ENCODE measurements around the gene SEPHS2.

The SEPHS2 gene

GRCh38 chr16:30430428-30430970, 15.2 kb downstream of the SEPHS2 start:
- peak; percentile 34; the same call in 1 of the 2 replicates for TF ChIP-seq CTCF (conservative IDR thresholded peaks at IDR 0.05; ENCODE audit: low read length)
- TF ChIP-seq EZH2phosphoT487 (IDR thresholded peaks at IDR 0.05; ENCODE audit: borderline replicate concordance) = no peak
- no peaks in the 10 kb centered on the region for H3K9me2 ChIP-seq (replicated peaks; ENCODE audit: low read depth, low read length)
- H3F3A ChIP-seq (ENCODE audit: low read depth) = no peaks in the 10 kb centered on the region
- peak overlapping the region; percentile 51 for H3K4me2 ChIP-seq (ENCODE audit: low read depth, low read length, poor library complexity, severe bottlenecking)
- H3K79me2 ChIP-seq (ENCODE audit: insufficient read depth, low read length) = peaks cover 33% of the 10 kb centered on the region
- peaks cover 15% of the 10 kb centered on the region for H4K20me1 ChIP-seq (ENCODE audit: insufficient read depth, low read length, poor library complexity, severe bottlenecking)
- H3K4me1 ChIP-seq (ENCODE audit: insufficient read depth, low read length, poor library complexity, severe bottlenecking) = peaks cover 17% of the 10 kb centered on the region
- no peaks in the 10 kb centered on the region for H3K27me3 ChIP-seq (ENCODE audit: insufficient read depth, low read length, poor library complexity, severe bottlenecking)
- no peaks in the 10 kb centered on the region for H3K36me3 ChIP-seq (ENCODE audit: insufficient read depth, low read length)
- H3K9me3 ChIP-seq (ENCODE audit: insufficient read depth, low read depth, low read length) = no peaks in the 10 kb centered on the region
- H2AFZ ChIP-seq (ENCODE audit: low read length) = peak overlapping the region; percentile 92
- peak overlapping the region; percentile 37 for H3K9ac ChIP-seq (ENCODE audit: low read depth, low read length, poor library complexity, severe bottlenecking)
- peak overlapping the region; percentile 43 for H3K4me3 ChIP-seq (ENCODE audit: low read length, poor library complexity, severe bottlenecking)

- H3F3A ChIP-seq (ENCODE audit: low read depth) = no peaks in the 10 kb centered on the region
- H3K4me2 ChIP-seq (ENCODE audit: low read depth, low read length, poor library complexity, severe bottlenecking) = peak within 1 kb of the TSS; percentile 88
- H2AFZ ChIP-seq (ENCODE audit: low read length) = peak within 1 kb of the TSS; percentile 92
- peak within 1 kb of the TSS; percentile 95 for H3K4me3 ChIP-seq (ENCODE audit: low read length, poor library complexity, severe bottlenecking)
- peaks cover 35% of the 10 kb centered on the region for H3K79me2 ChIP-seq (ENCODE audit: insufficient read depth, low read length)
- H4K20me1 ChIP-seq (ENCODE audit: insufficient read depth, low read length, poor library complexity, severe bottlenecking) = peaks cover 16% of the 10 kb centered on the region
- no peaks in the 10 kb centered on the region for H3K36me3 ChIP-seq (ENCODE audit: insufficient read depth, low read length)
- H3K27me3 ChIP-seq (ENCODE audit: insufficient read depth, low read length, poor library complexity, severe bottlenecking) = no peaks in the 10 kb centered on the region
- H3K9me3 ChIP-seq (ENCODE audit: insufficient read depth, low read depth, low read length) = no peaks in the 10 kb centered on the region
- peaks cover 17% of the 10 kb centered on the region for H3K4me1 ChIP-seq (ENCODE audit: insufficient read depth, low read length, poor library complexity, severe bottlenecking)
- no peaks in the 10 kb centered on the region for H3K9me2 ChIP-seq (replicated peaks; ENCODE audit: low read depth, low read length)
- peak within 1 kb of the TSS; percentile 87 for H3K9ac ChIP-seq (ENCODE audit: low read depth, low read length, poor library complexity, severe bottlenecking)
- TF ChIP-seq EZH2phosphoT487 (IDR thresholded peaks at IDR 0.05; ENCODE audit: borderline replicate concordance) (no peak), CTCF (conservative IDR thresholded peaks at IDR 0.05; ENCODE audit: low read length) (peak; percentile 76)
Measured at GRCh38 chr16:30429678-30430427, 15.8 kb downstream of the SEPHS2 start, which contains the start of gene DCTPP1. TSS of gene DCTPP1 (minus strand) at chr16:30430030. CDS start at chr16:30429980, 50 bp downstream.

- peak overlapping the region; percentile 86 for H2AFZ ChIP-seq (ENCODE audit: low read length)
- no peaks in the 10 kb centered on the region for H3K9me3 ChIP-seq (ENCODE audit: insufficient read depth, low read depth, low read length)
- H3K9ac ChIP-seq (ENCODE audit: low read depth, low read length, poor library complexity, severe bottlenecking) = peak overlapping the region; percentile 87
- H3K4me3 ChIP-seq (ENCODE audit: low read length, poor library complexity, severe bottlenecking) = peak overlapping the region; percentile 95
- H3K36me3 ChIP-seq (ENCODE audit: insufficient read depth, low read length) = peaks cover 5% of the 10 kb centered on the region; the same call in 1 of the 2 replicates
- no peaks in the 10 kb centered on the region for H3K27me3 ChIP-seq (ENCODE audit: insufficient read depth, low read length, poor library complexity, severe bottlenecking)
- H3F3A ChIP-seq (ENCODE audit: low read depth) = no peaks in the 10 kb centered on the region
- TF ChIP-seq CTCF (conservative IDR thresholded peaks at IDR 0.05; ENCODE audit: low read length) = no peak
- TF ChIP-seq EZH2phosphoT487 (IDR thresholded peaks at IDR 0.05; ENCODE audit: borderline replicate concordance) = no peak
- H3K9me2 ChIP-seq (replicated peaks; ENCODE audit: low read depth, low read length) = no peaks in the 10 kb centered on the region
- peaks cover 35% of the 10 kb centered on the region for H3K79me2 ChIP-seq (ENCODE audit: insufficient read depth, low read length)
- H3K4me1 ChIP-seq (ENCODE audit: insufficient read depth, low read length, poor library complexity, severe bottlenecking) = peaks cover 17% of the 10 kb centered on the region
- peak overlapping the region; percentile 88 for H3K4me2 ChIP-seq (ENCODE audit: low read depth, low read length, poor library complexity, severe bottlenecking)
- H4K20me1 ChIP-seq (ENCODE audit: insufficient read depth, low read length, poor library complexity, severe bottlenecking) = peaks cover 16% of the 10 kb centered on the region
Measured at GRCh38 chr16:30429418-30429677, 16.3 kb downstream of the SEPHS2 start.

Measured in Loucy (cell line).